CD4-positive, alpha-beta T cell treated with Interleukin-6 at 100 ng/mL for 8 hours (primary cell): ENCODE data around the gene TK1.
"Not testable (repeated sequence)": the region's sequence is repeated elsewhere in the genome, so short reads cannot be mapped to it uniquely, and the experiment has no call there.

ENCODE experiments used
- DNase-seq: peaks from one replicate; pipeline ENCODE4 v3.0.0-alpha.2; 2020; ENCODE audit warnings: mixed read lengths, low spot score

The TK1 gene

DNA sequence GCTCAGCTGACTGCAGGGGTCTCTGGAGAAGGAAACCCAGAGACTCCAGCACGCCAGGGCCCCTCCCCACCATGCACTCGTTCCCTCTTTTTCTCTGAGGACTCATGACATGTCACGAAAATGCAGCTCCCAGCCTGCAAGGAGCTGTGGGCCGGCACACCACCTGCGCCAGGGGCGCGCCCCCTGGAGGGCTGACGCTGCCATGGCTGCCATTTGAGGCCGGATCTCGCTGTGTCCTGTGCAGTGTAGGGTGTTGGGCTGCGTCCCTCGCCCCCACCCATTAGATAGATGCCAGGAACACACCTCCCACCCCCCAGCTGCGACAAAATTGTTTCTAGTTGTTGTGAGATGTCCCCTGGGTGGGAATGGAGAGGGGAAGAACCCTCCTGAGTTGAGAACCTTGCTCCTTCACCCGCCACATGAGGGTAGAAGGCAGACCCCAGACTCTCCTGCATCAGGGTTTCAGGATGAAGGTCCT is 10.3 kb downstream of the TK1 start:
- DNase-seq, result peak; percentile 74

DNA sequence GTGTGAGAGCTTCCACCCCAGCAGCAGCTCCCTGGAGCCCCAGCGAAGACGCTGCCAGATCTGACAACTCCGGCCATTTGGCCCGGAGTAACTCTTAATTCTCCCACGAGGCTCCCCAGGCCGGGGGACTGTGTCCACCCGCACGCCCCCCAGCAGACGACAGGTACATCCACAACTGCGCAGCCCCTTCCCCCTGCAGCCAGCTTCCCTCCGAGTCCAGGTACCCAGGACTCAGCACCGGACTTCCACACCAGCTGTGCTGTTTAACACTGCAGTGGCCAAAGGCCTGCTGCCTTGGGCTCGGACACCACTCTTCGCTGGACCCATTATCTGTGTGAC is 11.2 kb downstream of the TK1 start:
- no peak for DNase-seq

DNA sequence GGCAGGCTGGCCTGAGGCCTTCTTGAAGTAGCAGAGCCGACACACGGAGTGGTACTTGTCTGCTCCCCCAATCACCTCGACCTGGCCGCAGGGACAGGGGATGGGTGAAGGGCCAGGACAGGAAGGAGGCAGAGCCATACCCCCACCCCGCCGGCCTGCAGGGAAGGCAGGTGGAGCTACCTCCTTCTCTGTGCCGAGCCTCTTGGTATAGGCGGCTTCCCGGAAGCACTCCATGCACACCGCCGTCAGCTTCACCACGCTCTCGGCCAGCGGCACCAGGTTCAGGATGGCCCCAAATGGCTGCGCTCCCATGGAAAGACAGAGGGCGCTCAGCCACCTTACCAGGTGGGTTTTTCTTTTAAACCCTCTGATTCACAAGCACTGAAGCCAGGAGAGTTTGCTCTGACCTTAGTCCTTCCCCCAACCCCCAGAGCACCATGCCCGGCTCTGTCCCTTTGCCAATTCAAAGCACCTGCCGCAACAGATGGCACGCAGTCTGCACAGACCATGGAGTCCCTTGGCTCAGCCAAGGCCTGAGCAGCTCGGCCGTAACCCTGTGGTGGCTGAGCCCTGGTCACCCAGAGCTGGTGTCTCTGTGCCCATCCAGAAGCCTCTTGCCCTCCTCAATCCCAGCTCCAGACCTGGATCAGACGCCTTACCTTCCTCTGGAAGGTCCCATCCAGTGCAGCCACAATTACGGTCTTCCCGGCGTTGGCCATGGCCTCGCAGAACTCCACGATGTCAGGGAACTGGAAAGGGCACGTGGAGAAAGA is 11.8 kb downstream of the TK1 start:
- no peak for DNase-seq

DNA sequence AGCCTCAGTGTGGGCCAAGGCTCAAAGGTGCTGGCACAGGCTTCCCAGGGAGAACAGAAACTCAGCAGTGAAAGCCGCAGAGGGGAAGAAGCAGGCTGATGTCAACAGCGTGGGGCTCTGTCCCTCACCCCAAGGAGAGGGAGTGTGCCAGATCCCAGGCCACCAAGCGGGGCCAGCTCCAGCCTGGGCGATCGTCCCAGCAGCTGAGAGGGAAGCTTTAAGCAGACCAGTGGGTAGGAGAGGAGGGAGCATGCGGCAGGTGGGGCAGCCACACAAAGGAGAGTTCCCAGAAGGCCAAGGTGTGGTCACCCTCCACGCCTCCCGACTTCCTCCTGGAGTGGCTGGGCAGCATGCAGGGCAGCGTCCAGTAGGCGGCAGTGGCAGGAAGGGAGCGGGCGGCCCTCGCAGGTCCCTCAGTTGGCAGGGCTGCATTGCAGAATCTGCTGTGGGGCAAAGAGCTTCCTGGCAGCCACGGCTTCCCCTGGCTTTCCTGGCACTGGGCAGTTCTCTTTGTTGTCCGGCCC is 12.4 kb downstream of the TK1 start:
- DNase-seq, result no peak

DNA sequence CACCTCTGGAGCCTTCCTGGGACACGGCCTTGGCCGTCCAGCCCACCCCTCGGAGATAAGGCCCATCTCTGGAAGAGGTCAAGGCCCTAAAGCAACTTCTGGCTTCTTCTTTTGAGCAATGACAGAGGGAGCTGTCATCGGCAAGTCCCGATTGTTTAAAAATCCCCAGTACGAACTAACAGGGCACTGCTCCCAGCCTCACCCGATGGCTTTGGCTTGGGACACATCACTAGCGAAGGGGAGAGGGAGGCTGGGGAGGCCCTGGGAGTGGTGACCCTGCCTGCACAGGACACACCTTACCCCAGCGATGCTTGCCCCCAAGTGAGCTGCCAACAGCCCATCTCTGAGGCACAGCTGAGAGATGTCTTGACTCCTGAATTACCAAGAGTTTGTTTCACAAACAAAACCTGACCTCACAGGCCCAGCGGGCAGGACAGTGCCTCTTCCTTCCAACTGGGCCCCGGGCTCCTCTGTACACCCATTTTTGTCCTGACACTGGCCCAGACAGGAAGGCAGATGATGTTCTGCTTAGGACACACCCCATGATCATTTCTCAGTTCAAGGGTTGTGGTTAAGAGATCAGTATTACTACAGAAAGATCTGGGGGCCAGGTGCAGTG is 13.6 kb downstream of the TK1 start:
- peak; percentile 35 for DNase-seq

DNA sequence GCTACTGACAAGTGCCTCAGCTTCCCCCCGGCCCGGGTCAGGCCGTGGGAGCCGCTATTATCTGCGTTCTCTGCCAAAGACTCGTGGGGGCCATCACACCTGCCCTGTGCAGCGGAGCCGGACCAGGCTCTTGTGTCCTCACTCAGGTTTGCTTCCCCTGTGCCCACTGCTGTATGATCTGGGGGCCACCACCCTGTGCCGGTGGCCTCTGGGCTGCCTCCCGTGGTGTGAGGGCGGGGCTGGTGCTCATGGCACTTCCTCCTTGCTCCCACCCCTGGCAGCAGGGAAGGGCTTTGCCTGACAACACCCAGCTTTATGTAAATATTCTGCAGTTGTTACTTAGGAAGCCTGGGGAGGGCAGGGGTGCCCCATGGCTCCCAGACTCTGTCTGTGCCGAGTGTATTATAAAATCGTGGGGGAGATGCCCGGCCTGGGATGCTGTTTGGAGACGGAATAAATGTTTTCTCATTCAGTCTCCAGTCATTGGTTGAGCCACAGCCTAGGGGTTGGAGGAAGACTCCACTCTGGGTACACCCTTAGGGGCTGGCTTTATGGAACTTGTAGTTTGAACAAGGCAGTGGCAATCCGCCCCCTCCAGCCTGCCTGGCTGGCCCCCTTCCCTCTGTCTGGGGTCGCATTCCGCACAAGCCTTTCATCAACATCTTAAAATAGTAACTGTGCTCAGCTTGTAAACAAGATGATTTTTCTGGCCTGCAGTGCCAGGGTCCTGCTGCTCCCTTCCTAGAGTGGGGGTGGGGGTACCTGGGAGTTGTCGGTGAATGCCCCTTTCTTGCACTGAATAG is 14.4 kb downstream of the TK1 start:
- no peak for DNase-seq

DNA sequence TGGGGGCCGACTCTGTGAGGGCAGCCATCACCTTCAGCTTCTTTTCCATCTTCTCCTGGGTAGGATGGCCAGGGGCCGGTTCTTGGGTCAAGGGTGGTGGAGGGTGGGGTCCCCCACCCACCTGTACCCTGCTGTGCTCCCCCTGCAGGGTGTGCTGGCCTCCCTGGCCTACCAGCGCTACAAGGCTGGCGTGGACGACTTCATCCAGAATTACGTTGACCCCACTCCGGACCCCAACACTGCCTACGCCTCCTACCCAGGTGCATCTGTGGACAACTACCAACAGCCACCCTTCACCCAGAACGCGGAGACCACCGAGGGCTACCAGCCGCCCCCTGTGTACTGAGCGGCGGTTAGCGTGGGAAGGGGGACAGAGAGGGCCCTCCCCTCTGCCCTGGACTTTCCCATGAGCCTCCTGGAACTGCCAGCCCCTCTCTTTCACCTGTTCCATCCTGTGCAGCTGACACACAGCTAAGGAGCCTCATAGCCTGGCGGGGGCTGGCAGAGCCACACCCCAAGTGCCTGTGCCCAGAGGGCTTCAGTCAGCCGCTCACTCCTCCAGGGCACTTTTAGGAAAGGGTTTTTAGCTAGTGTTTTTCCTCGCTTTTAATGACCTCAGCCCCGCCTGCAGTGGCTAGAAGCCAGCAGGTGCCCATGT is 15.1 kb downstream of the TK1 start:
- DNase-seq, result not testable (repeated sequence)

DNA sequence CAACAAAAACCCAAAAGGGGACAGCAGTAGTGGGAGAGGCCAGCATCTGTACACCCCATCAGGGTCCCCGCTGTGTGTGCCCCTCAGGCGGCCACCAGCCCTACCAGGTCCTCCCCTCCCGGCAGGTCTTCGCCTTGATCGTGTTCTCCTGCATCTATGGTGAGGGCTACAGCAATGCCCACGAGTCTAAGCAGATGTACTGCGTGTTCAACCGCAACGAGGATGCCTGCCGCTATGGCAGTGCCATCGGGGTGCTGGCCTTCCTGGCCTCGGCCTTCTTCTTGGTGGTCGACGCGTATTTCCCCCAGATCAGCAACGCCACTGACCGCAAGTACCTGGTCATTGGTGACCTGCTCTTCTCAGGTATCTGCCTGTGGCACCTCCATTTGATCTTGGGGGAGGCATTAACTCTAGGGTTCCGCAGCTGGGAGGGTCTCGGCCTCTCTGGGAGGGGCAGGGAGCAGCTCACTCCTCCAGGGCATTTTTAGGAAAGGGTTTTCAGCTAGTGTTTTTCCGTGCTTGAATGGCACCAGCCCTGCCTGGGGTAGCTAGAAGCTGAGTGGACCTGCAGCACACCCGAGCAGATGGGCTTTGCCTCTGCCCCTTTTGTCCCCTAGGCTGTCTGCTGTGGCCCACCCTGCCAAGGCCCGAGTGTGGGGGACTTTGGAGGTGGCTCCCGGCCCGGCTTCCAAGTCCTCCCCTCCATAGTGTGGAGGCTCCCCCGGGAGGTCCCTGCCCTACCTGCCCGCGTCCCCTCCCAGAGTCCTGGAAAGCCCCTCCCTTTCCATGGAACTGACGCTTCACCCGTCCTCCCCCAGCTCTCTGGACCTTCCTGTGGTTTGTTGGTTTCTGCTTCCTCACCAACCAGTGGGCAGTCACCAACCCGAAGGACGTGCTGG is 15.9 kb downstream of the TK1 start:
- DNase-seq, result no peak

DNA sequence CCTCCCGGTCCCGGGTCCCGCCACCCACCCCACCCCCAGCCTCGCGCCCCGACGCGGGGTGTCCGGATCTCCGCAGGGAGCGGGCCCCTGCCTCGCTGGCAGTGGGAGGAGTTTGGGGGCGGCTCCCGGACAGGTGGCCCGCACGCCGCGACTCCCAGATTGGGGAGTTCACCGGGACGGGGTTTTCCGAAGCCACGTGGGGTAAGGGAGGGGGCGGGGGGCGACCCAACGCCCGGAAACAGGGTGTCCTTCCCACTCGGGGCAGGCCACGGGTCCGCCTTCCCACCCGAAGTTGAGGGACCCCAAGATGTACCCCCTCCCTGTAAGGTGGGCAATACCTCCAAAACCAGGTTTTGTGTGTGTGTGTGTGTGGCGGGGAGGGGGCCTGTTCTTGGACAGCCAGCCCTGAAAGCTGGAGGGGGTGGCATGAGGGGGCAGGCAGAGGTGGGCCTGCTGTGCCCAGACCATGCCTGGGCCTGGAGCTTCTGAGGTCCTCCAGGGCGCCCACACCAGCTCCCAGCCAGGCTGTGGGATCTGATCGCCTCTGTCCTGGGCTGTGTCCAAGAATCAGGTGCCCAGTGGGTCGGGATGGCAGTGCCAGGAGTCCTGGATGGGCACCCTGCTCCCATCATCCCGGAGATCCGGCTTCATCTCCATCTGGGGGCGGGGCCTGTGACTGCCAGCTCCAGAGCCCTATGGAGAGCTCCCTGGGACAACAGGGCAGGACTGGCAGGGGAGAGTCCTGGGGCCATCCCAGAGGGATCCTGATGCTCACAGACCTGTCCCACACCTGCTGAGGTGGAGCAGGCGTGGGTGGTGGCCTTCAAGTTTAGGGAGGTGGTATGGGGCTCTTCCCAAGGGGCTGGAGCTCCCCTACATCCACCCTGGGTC is 17.7 kb downstream of the TK1 start:
- peak; percentile 34 for DNase-seq

DNA sequence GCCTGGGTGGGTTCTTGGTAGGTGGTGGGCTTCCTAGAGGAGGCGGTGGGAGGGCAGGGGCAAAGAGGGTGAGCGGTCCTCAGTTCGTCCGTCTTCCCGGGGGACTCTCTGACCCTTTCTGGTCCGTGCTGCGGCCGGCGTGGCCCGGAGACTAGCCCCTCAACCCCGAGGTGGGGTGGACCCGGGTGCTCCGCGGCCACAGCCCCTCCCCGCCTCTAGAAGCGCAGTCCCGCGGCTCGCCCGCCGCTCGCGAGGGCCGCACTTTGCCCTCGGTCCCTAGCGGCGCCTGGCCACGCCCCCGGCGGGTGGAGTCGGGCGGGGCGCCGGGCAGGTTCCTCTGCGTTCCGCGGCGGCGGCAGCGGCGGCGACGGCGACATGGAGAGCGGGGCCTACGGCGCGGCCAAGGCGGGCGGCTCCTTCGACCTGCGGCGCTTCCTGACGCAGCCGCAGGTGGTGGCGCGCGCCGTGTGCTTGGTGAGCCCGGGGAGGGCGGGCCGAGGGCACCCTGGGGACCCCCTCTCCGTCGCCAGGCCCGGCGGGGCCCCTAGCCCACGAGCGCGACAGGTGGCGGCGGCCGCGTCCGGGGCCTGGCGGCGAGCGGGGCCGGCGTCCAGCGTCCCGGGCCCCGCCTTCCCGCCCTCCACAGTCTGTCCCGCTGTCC is 18.5 kb downstream of the TK1 start, which contains the start of gene SYNGR2:
SYNGR2 (plus strand) TSS at position 340 of the 661 bp plus-strand sequence; CDS start at position 376, 36 bp downstream.
- peak; percentile 84 for DNase-seq

DNA sequence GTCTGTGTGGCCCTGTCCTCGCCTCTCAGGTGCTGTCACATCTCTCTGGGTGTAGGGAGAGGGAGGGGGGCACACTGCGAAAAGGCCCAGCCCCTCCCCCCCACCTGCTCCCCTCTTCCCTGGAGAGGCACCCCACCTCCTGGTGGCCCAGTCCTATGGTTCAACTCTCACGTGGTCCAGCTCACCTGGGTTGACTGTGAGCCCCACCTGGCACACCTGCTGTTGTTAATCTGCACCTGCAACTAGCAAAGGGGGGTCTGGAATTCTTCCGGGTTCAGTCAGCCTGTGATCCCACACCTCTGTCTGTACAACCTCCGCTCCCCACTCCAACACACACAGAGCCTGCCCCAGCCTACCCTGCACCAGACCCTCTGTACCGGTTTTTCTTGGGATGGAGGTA is 20.4 kb downstream of the TK1 start:
- DNase-seq, result no peak

DNA sequence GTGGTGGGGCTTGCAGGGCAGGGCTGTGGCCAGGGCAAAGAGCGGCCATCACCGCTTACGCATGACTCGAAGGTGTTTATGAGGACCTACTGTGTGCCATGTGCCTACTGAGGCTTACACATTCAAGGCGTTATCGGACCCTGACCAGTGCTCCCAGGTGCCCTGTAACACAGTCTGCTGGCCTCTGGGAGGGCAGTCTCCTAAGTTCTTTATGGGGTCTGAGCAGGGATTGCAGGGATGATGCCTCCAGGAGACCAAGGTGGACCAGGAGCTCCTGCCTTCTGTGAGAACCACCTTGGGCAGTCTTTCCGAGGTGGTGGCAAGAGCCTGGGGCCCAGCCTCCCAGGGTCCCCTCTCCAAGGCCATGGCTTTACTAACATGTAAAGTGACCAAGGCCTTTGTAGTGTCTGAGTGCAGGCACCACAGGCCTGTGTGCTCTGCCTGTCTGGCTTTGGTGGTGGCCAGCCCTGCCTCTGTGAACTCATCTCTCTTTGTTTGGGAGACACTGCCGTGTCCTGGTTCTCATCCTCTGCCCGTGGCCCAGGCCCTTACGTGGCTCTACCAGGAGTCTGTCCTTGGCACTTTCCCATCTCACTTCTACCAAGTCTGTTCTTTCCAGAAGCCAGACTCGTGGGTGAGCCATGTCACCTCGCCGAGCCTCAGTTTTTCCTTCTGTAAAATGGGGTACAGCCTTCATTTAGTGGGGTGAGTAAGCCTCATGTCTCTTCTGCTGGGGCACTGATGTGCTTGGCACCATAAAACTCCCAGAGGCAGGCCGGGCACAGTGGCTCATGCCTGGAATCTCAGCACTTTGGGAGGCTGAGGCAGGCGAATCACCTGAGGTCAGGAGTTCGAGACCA is 21.9 kb downstream of the TK1 start:
- DNase-seq, result no peak

DNA sequence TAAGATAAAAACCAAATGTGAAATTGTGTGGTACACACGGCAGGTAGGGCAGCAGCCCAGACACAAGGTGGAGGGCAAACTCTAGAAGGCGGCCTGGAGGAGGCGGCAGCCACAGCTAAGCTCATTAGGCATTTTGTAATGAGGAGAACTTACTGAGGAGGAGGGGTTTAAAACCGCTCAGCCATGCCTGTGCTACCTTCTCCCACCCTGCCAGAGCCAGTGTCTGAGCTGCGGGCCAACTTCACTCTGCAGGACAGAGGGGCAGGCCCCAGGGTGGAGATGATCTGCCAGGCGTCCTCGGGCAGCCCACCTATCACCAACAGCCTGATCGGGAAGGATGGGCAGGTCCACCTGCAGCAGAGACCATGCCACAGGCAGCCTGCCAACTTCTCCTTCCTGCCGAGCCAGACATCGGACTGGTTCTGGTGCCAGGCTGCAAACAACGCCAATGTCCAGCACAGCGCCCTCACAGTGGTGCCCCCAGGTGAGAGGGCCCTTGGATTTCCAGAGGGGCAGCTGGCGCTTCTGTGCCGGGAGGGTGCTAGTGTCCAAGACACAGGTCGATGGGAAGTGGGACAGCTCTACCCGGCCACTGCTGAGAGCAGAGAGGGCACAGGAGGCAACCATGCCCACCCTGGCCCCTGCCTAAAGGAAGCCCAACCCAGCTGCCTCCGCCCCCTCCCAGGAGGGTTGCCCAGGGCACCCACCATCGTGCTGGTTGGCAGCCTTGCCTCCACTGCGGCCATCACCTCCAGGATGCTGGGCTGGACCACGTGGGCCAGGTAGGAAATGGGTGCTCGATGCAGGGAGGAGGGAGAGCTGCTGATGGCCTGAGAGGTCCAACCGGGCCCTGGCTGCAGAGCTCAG is 22.7 kb downstream of the TK1 start:
- DNase-seq, result no peak

DNA sequence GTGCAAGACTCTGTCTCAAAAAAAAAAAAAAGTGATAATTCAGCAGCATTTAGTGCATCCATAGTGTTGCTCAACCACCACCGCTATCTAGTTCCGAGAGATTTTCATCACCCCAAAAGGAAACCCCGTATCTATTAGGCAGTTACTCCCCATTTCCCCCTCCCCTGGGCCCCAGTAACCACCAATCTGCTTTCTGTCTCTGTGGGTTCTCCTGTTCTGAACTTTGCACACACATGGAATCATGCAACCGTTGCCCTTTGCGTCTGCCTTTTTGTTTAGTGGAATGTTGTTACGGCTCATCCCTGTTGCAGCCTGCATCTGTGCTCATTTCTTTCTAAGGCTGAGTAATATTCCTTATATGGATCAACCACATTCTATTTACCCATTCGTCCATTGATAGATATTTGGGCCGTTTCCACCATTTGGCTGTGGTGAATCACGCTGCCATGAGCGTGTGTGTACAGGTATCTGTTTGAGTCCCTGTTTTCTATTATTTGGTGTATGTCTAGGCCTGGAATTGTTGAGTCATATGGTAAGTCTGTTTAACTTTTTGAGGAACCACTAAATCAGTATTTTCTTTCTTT is 27.2 kb downstream of the TK1 start:
- no peak for DNase-seq

DNA sequence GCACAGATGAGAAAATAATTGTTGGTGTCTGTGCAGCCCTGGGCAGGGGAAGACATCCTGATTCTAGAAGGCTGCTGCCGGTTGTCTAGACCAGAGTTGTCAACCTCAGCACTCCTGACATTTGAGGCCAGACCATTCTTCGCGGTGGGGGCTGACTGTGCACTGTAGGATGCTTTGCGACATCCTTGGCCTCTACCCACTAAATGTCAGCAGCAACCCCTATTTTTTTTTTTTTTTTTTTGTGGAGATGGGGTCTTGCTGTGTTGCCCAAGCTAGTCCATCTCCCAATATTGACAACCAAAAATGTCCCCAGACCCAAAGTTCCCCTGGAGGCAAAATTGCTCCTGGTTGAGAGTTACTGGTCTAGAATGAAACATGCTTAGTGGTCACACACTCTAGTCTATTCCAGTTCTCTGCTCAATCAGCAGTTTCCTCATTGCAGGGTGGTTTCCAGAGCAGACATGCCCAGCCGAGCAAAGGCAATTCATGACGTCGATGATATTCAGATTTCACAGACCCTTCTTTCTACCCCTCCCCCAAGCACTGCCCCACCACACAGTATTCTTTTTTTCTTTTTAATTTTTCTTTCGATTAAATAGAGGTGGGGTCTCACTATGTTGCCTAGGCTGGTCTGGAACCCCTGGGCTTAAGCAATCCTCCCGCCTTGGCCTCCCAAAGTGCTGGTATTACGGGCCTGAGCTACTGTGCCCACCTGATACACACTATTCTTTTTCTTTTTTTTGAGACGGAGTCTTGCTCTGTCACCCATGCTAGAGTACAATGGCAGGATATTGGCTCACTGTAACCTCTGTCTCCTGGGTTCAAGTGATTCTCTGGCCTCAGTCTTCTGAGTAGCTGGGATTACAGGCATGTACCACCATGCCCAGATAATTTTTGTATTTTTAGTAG is 31.7 kb downstream of the TK1 start:
- no peak for DNase-seq

DNA sequence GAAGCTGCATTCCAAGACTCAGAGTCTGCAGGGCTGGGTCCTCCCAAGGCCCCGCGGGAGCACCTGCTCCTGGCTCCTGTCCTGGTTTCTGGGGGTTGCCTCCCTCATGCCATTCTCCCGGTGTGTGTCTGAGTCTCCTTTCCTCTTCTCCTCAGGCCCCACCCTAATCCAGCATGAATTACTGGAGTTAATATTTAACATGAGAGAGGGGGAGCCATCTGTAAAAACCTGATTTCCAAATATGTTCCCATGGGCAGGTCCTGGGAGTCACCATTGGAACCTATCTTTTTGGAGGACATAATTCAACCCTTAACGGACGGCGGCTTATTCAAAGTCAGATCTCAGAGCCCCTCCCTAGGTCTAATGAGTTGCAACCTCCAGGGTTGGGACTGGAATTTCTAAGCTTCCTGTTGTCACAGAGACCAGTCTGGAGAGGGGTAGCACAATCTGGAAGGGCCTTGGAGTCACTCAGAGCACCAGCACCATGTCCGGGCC is 35.3 kb downstream of the TK1 start:
- no peak for DNase-seq
